NCI-H2081 (cell line): Measurements from ENCODE around the gene ZC3H12D.
"Not testable (repeated sequence)": the region's sequence is repeated elsewhere in the genome, so short reads cannot be mapped to it uniquely, and the experiment has no call there.

Experiments
- DNase-seq, 2 experiments: peaks; one replicate each; lab custom pipeline; 2025; lab: John Stamatoyannopoulos, UW

The ZC3H12D gene

GRCh38 chr6:149483849-149484655 is 762 bp downstream of the ZC3H12D start:
- no peak for DNase-seq

- no peak for DNase-seq
Observed at GRCh38 chr6:149483334-149483725, 1.5 kb downstream of the ZC3H12D start.

DNA sequence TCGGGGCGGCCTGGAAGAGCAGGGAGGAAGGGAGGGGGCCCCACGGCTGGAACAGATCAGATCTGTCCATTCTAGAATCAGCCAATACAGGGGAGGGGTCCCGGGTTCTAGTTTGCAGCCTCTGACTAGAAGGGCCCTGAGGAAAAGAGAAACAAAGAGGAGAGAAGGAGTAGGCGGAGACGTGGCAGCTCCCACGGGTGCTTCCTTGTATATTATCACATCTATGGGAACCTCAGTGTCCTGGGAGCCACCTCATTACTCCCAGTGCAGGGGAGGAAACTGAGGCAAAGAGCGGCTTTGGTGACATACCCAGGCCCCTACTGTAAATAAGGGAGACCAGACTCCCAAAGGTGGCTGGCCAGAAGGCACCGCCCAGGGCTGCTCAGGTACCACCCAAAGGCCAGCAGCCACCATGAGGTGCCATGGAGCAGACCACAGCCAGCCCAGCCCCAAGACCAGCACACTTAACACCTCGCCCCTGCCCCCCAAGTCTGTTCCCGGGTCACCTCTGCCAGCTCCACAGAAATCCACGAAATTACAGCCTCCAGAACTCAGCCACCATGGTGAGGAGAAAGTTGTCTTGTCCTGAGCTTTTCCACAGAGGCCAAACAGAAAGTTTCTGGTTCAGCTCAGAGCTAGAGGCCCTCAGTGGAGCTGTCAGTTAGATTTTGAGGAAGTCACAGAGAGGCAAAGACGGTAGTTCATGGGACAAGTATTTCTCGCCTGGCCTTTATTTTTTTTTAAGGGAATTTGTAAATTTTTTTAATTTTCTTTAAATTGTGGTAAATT is 2.1 kb downstream of the ZC3H12D start:
- DNase-seq = no peak

GRCh38 chr6:149480502-149481280 is 4.1 kb downstream of the ZC3H12D start:
- no peak for DNase-seq

DNA sequence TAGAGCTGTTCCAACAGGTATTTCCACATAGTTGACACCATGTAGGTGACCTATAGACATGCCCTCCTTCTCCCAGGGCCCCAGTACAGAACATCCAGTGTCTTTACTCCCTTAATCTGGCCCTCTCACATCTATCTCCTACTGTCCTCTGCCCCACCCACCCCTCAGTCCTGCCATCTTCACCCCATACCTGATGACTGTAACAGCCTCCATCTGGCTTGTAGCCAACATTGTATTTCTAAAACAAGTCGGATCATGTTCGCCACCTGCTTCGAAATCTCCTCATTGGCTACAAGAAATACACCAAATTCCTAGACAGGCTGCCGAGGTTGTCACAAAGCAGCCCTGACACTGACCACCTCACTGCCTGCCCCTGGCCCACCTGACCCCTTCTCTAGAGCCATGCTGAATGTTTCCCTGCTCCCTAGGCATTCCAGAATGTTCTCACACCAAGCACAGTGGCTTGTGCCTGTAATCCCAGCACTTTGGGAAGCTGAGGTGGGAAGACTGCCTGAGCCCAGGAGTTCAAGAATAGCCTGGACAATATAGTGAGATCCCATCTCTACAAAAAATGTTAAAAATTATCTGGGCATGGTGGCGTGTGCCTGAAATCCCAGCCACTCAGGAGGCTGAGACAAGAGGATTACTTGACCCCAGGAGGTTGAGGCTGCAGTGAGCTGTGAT is 6.0 kb downstream of the ZC3H12D start:
- DNase-seq = no peak

DNA sequence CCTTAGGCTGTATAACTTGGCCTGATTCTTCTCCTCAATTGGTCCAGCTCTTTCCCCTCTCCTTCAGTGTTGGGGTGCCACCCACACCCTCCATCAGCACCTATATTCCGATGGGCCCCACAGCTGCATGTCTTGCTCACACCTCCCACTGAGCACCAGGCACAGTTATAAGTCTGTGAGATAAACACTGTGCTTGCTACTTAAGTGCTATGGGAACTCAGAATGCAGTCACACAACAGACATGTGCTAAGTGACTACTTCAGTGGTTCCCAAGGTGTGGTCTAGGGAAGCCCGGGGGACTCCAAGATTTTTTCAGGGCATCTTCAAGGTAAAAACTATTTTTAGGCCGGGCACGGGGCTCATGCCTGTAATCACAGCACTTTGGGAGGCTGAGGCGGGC is 7.3 kb downstream of the ZC3H12D start:
- no peak for DNase-seq

DNA sequence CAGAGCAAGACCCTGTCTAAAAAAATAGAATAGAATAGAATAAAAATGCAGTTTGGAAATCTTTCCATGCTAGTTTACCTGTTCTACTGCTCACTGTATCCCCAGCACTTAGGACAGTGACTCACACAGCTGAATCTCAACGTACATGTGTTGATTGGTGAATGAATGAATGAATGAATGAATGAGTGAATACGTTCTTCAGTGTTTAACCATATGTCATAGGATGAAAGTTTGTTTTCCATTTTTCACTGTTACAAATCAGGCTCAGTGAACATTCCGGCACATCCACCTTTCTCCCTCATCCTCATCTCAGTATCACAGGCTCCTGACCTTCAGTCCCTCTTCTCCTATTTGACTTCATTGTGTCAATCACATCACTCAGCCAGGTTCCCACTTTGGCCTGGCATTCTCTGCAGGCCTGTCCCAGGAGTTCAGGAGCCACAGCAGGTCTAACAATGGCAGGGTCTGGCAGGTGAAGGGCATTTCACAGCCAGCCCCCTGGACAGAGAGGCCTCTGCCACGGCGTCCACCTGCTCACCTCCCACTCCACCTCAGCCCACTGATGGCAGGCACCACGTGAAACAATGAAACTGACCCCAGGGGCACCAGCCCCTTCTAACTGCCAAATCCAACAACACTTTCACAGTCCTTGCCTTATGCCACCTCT is 7.9 kb downstream of the ZC3H12D start:
- DNase-seq = no peak

GRCh38 chr6:149474108-149474935 is 10.5 kb downstream of the ZC3H12D start:
- no peak for DNase-seq

DNA sequence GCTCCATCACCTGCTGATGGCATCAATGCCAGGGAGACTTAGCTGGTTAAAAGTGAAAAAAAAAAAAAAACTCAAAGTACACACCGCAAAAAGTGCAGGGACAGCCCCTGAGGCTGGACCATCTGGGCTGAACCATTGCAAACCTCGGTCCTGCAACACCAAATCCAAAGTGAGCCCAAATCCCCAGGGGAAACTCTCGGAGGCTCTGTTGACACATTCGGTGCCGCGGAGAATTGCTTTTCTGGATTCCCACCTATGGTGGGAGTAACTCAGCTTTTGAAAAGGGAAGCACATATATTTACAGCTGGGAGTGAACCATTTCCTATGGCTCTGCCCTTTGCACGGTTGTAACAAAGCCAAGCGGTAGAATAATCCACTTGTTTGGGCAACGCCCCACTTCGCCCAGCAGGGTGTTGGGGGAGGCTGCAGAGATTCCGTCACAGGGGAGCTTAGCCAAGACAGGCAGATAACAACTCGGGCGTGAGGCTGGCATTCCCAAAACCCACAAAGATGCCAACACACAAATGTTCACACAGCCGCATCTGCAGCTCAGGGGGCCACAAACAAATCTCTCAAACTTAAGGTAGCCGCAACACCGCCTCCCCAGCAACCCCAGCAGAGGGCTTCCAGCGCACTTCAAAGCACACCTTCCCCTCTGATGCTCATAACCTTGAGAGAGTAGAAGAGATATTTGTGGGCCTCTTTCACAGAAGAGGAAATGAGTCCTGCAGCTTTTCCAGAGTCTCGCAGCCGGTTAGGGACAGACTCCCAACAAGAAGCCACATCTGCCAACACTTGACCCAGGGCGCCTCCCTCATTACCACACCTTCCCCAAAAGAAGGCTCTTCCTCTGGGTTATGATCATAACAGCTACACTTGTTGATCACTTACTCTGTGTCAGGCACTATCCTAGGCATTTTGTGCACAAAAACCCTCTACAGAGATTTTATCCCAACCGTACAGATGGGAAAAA is 11.4 kb downstream of the ZC3H12D start:
- no peak for DNase-seq

GRCh38 chr6:149472241-149472640 is 12.6 kb downstream of the ZC3H12D start:
- no peak for DNase-seq

GRCh38 chr6:149471801-149472200 is 13.0 kb downstream of the ZC3H12D start:
- no peak for DNase-seq

- no peak for DNase-seq
Observed at GRCh38 chr6:149470948-149471347, 13.9 kb downstream of the ZC3H12D start.

DNA sequence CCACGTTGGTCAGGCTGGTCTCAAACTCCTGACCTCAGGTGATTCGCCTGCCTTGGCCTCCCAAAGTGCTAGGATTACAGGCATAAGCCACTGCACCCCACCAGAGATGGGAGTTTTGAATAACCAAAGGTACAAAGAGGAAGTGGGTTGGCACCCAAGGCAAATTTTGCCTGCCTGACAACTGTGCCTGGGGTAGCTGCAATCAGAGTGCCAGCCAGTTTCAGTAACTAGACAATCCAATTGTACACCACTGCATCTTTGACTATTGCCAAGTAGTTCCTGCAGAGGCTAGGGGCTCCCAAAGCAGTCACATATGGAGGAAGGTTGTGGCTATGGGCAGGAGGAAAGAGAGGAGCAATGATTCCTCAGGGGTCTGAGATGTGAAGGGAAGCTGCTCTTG is 16.6 kb downstream of the ZC3H12D start:
- no peak for DNase-seq

- no peak for DNase-seq
Observed at GRCh38 chr6:149467265-149467664, 17.5 kb downstream of the ZC3H12D start.

- no peak for DNase-seq
Observed at GRCh38 chr6:149464411-149464810, 20.4 kb downstream of the ZC3H12D start.

GRCh38 chr6:149463781-149464180 is 21.0 kb downstream of the ZC3H12D start:
- no peak for DNase-seq

GRCh38 chr6:149462712-149463111 is 22.1 kb downstream of the ZC3H12D start:
- DNase-seq = not testable (repeated sequence)

GRCh38 chr6:149461670-149462069 is 23.1 kb downstream of the ZC3H12D start:
- no peak for DNase-seq

DNA sequence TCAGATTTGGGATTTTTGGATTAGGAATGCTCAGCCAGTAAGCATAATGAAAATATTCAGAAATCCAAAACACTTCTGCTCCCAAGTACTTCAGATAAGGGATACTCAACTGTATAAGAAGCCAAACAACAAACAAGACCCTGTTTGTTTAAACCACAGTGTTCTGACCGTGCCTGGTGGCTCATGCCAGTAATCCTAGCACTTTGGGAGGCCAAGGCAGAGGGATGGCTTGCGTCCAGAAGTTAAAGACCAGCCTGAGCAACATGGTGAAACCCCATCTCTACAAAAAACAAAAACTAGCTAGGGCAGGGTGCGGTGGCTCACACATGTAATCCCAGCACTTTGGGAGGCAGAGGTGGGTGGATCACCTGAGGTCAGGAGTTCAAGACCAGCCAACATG is 24.6 kb downstream of the ZC3H12D start:
- DNase-seq = not testable (repeated sequence)
